Measurements from ENCODE around the gene MCC.
"Not testable (repeated sequence)": the region's sequence is repeated elsewhere in the genome, so short reads cannot be mapped to it uniquely, and the experiment has no call there.

Gene MCC

GRCh38 chr5:113490317-113490716, 2.1 kb upstream of the MCC start:
- no peak overlapping the region for H3K27ac ChIP-seq (ENCODE audit: low read length)
- H3K9me3 ChIP-seq (ENCODE audit: insufficient read depth, low read depth, low read length): peaks cover 24% of the 10 kb centered on the region
- H3K4me3 ChIP-seq (ENCODE audit: low read length): no peak overlapping the region
- peaks cover 6% of the 10 kb centered on the region; the same call in 1 of the 2 replicates for H3K4me1 ChIP-seq (ENCODE audit: insufficient read depth, low read length)
- H3K36me3 ChIP-seq (ENCODE audit: insufficient read depth, low read depth, low read length): no peaks in the 10 kb centered on the region
- no peak overlapping the region for H3K9ac ChIP-seq (ENCODE audit: low read depth, low read length)
- peaks cover 42% of the 10 kb centered on the region for H3K27me3 ChIP-seq (ENCODE audit: insufficient read depth, low read length)

- H3K4me3 ChIP-seq (ENCODE audit: low read length): peak overlapping the region; percentile 89
- no peaks in the 10 kb centered on the region for H3K36me3 ChIP-seq (ENCODE audit: insufficient read depth, low read depth, low read length)
- peaks cover 42% of the 10 kb centered on the region for H3K27me3 ChIP-seq (ENCODE audit: insufficient read depth, low read length)
- H3K9me3 ChIP-seq (ENCODE audit: insufficient read depth, low read depth, low read length): peaks cover 24% of the 10 kb centered on the region
- H3K9ac ChIP-seq (ENCODE audit: low read depth, low read length): no peak overlapping the region
- H3K27ac ChIP-seq (ENCODE audit: low read length): no peak overlapping the region
- H3K4me1 ChIP-seq (ENCODE audit: insufficient read depth, low read length): peaks cover 6% of the 10 kb centered on the region; the same call in 1 of the 2 replicates
Observed at GRCh38 chr5:113489299-113489698, 1.0 kb upstream of the MCC start.

GRCh38 chr5:113488645-113489184, 462 bp upstream of the MCC start:
- Histone ChIP-seq H3K27me3 (ENCODE audit: insufficient read depth, low read length) (peaks cover 42% of the 10 kb centered on the region), H3K4me3 (ENCODE audit: low read length) (peak overlapping the region; percentile 89), H3K36me3 (ENCODE audit: insufficient read depth, low read depth, low read length) (no peaks in the 10 kb centered on the region), H3K4me1 (ENCODE audit: insufficient read depth, low read length) (peaks cover 6% of the 10 kb centered on the region; the same call in 1 of the 2 replicates), H3K9ac (ENCODE audit: low read depth, low read length) (peak overlapping the region; percentile 76; the same call in 1 of the 2 replicates), H3K9me3 (ENCODE audit: insufficient read depth, low read depth, low read length) (peaks cover 24% of the 10 kb centered on the region), H3K27ac (ENCODE audit: low read length) (no peak overlapping the region)

GRCh38 chr5:113487416-113487780, 855 bp downstream of the MCC start:
- Histone ChIP-seq H3K27ac (ENCODE audit: low read length) (no peak overlapping the region), H3K36me3 (ENCODE audit: insufficient read depth, low read depth, low read length) (no peaks in the 10 kb centered on the region), H3K9ac (ENCODE audit: low read depth, low read length) (peak overlapping the region; percentile 76), H3K9me3 (ENCODE audit: insufficient read depth, low read depth, low read length) (peaks cover 24% of the 10 kb centered on the region), H3K4me3 (ENCODE audit: low read length) (peak overlapping the region; percentile 89), H3K4me1 (ENCODE audit: insufficient read depth, low read length) (peaks cover 6% of the 10 kb centered on the region; the same call in 1 of the 2 replicates), H3K27me3 (ENCODE audit: insufficient read depth, low read length) (peaks cover 42% of the 10 kb centered on the region)

DNA sequence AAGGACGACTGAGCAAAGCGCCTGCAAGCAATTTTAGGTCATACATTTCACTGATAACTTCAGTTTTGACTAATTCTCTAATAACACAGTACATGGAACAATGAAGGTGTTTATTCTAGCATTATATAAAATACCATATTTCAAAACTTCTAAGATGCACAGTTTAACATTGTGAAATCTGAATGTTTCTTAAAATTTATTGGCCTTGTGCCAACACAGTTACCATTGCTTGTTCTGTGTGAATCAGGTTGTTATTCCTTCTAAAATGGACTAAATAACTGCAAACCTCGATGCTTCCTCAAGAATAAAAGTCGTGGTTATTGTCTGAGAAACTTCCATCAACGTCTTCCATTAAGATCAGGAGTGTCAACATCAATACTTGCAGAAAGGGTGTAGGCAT, 8.0 kb downstream of the MCC start:
- no peak overlapping the region for H3K4me3 ChIP-seq (ENCODE audit: low read length)
- no peak overlapping the region for H3K27ac ChIP-seq (ENCODE audit: low read length)

GRCh38 chr5:113478691-113479090, 9.6 kb downstream of the MCC start:
- Histone ChIP-seq H3K4me3 (ENCODE audit: low read length) (no peak overlapping the region), H3K9me3 (ENCODE audit: insufficient read depth, low read depth, low read length) (no peaks in the 10 kb centered on the region), H3K27me3 (ENCODE audit: insufficient read depth, low read length) (no peaks in the 10 kb centered on the region), H3K36me3 (ENCODE audit: insufficient read depth, low read depth, low read length) (no peaks in the 10 kb centered on the region), H3K4me1 (ENCODE audit: insufficient read depth, low read length) (peaks cover 5% of the 10 kb centered on the region), H3K27ac (ENCODE audit: low read length) (no peak overlapping the region), H3K9ac (ENCODE audit: low read depth, low read length) (no peak overlapping the region)

More for the DNA sequence above, 8.0 kb downstream of the MCC start:
- no peaks in the 10 kb centered on the region for H3K36me3 ChIP-seq (ENCODE audit: insufficient read depth, low read depth, low read length)
- H3K9ac ChIP-seq (ENCODE audit: low read depth, low read length): no peak overlapping the region
- H3K27me3 ChIP-seq (ENCODE audit: insufficient read depth, low read length): no peaks in the 10 kb centered on the region
- no peaks in the 10 kb centered on the region for H3K9me3 ChIP-seq (ENCODE audit: insufficient read depth, low read depth, low read length)
- H3K4me1 ChIP-seq (ENCODE audit: insufficient read depth, low read length): peaks cover 5% of the 10 kb centered on the region

DNA sequence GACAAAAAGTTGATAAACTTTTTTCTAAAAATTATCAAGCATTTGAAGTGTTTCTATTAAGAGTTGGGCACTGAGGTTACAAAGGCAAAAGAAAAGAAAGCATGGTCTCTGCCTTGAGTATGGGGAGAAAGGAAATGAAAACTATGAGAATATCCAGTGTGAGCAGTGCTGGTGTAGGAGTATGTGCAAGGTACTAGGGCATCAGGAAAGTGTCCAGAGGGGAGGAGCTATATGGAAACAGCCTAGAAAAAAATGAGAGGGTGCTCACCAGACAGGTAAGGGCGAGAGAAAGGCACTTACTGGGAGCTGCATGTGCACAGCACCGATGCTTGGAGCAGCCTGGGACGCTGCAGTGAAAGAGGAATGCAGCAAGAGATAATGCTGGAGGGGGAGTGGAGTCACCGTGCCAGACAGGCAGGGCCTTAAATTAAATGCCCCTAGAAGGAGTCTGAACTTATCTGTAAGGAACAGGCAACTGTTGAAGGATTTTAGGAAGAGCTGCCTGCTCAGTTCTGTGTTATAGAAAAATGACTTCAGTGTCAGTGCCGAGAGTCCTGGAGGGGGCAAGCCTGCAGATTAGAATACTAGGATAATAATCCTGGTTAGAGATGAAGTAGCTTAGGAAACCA, 14.0 kb downstream of the MCC start:
- H3K9ac ChIP-seq (ENCODE audit: low read depth, low read length): no peak overlapping the region
- peaks cover 5% of the 10 kb centered on the region for H3K4me1 ChIP-seq (ENCODE audit: insufficient read depth, low read length)
- no peak overlapping the region for H3K4me3 ChIP-seq (ENCODE audit: low read length)
- no peaks in the 10 kb centered on the region for H3K36me3 ChIP-seq (ENCODE audit: insufficient read depth, low read depth, low read length)
- H3K27me3 ChIP-seq (ENCODE audit: insufficient read depth, low read length): no peaks in the 10 kb centered on the region
- H3K27ac ChIP-seq (ENCODE audit: low read length): no peak overlapping the region
- H3K9me3 ChIP-seq (ENCODE audit: insufficient read depth, low read depth, low read length): peaks cover 16% of the 10 kb centered on the region

GRCh38 chr5:113463032-113463431, 25.2 kb downstream of the MCC start:
- Histone ChIP-seq H3K27ac (ENCODE audit: low read length) (no peak overlapping the region), H3K9ac (ENCODE audit: low read depth, low read length) (no peak overlapping the region), H3K27me3 (ENCODE audit: insufficient read depth, low read length) (no peaks in the 10 kb centered on the region), H3K9me3 (ENCODE audit: insufficient read depth, low read depth, low read length) (no peaks in the 10 kb centered on the region), H3K36me3 (ENCODE audit: insufficient read depth, low read depth, low read length) (no peaks in the 10 kb centered on the region), H3K4me1 (ENCODE audit: insufficient read depth, low read length) (no peaks in the 10 kb centered on the region), H3K4me3 (ENCODE audit: low read length) (no peak overlapping the region)

GRCh38 chr5:113457106-113457505, 31.1 kb downstream of the MCC start:
- H3K27ac ChIP-seq (ENCODE audit: low read length); H3K4me3 ChIP-seq (ENCODE audit: low read length); H3K9me3 ChIP-seq (ENCODE audit: insufficient read depth, low read depth, low read length); H3K4me1 ChIP-seq (ENCODE audit: insufficient read depth, low read length); H3K9ac ChIP-seq (ENCODE audit: low read depth, low read length); H3K27me3 ChIP-seq (ENCODE audit: insufficient read depth, low read length); H3K36me3 ChIP-seq (ENCODE audit: insufficient read depth, low read depth, low read length): not testable (repeated sequence)

DNA sequence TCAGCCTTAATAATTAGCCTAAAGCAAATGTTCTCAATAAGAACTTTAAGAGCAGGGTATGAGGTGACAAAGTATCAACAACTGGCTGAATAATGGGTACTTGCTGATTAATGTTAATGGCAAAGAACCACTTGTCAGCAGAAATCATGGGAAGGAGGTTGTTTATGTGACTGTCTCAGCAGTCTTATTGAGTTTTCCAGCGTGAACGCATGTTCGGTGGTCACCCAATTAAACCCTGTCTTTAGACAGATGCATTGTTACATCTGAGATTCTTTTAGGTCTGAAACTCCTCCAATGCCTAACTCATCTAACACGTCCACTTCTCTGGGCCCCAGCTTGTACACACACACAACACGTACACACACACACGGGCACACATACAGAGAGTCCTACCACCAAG, 35.3 kb downstream of the MCC start:
- Histone ChIP-seq H3K27me3 (ENCODE audit: insufficient read depth, low read length) (no peaks in the 10 kb centered on the region), H3K27ac (ENCODE audit: low read length) (no peak overlapping the region), H3K36me3 (ENCODE audit: insufficient read depth, low read depth, low read length) (no peaks in the 10 kb centered on the region), H3K9me3 (ENCODE audit: insufficient read depth, low read depth, low read length) (no peaks in the 10 kb centered on the region), H3K9ac (ENCODE audit: low read depth, low read length) (no peak overlapping the region), H3K4me3 (ENCODE audit: low read length) (no peak overlapping the region), H3K4me1 (ENCODE audit: insufficient read depth, low read length) (no peaks in the 10 kb centered on the region)

DNA sequence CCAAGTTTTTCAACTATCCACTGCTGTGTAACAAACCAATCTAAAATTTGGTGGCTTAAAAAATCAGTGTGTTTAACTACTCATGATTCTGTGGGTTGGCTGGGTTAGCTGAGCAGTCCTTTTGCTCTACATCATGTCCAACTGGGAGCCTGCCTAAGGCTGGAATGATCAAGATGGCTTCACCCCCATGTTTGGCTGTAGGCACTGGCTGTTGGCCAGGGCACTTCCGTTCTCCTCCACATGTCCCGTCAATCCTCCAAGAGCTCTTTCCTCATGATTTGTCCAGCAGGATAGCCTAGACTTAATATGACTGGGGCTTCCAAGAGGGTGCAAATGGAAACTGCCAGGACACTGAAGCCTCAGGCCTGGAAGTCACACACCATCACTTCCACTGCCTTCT, 36.5 kb downstream of the MCC start:
- H3K4me1 ChIP-seq (ENCODE audit: insufficient read depth, low read length): no peaks in the 10 kb centered on the region
- H3K9me3 ChIP-seq (ENCODE audit: insufficient read depth, low read depth, low read length): no peaks in the 10 kb centered on the region
- no peak overlapping the region for H3K4me3 ChIP-seq (ENCODE audit: low read length)
- H3K27ac ChIP-seq (ENCODE audit: low read length): no peak overlapping the region
- no peaks in the 10 kb centered on the region for H3K36me3 ChIP-seq (ENCODE audit: insufficient read depth, low read depth, low read length)
- no peaks in the 10 kb centered on the region for H3K27me3 ChIP-seq (ENCODE audit: insufficient read depth, low read length)
- no peak overlapping the region for H3K9ac ChIP-seq (ENCODE audit: low read depth, low read length)

GRCh38 chr5:113450929-113451328, 37.3 kb downstream of the MCC start:
- no peaks in the 10 kb centered on the region for H3K27me3 ChIP-seq (ENCODE audit: insufficient read depth, low read length)
- peaks cover under 1% of the 10 kb centered on the region; the same call in 1 of the 2 replicates for H3K9me3 ChIP-seq (ENCODE audit: insufficient read depth, low read depth, low read length)
- H3K4me1 ChIP-seq (ENCODE audit: insufficient read depth, low read length): no peaks in the 10 kb centered on the region
- H3K4me3 ChIP-seq (ENCODE audit: low read length): no peak overlapping the region
- no peaks in the 10 kb centered on the region for H3K36me3 ChIP-seq (ENCODE audit: insufficient read depth, low read depth, low read length)
- H3K9ac ChIP-seq (ENCODE audit: low read depth, low read length): no peak overlapping the region
- H3K27ac ChIP-seq (ENCODE audit: low read length): no peak overlapping the region
